NCI-H2227 (cell line): ENCODE data around the gene GLRX.

ENCODE experiments used
- DNase-seq: peaks from one replicate; lab custom pipeline; 2025; ENCODE audit not compliant: unreplicated experiment; lab: John Stamatoyannopoulos, UW

The GLRX gene

DNA sequence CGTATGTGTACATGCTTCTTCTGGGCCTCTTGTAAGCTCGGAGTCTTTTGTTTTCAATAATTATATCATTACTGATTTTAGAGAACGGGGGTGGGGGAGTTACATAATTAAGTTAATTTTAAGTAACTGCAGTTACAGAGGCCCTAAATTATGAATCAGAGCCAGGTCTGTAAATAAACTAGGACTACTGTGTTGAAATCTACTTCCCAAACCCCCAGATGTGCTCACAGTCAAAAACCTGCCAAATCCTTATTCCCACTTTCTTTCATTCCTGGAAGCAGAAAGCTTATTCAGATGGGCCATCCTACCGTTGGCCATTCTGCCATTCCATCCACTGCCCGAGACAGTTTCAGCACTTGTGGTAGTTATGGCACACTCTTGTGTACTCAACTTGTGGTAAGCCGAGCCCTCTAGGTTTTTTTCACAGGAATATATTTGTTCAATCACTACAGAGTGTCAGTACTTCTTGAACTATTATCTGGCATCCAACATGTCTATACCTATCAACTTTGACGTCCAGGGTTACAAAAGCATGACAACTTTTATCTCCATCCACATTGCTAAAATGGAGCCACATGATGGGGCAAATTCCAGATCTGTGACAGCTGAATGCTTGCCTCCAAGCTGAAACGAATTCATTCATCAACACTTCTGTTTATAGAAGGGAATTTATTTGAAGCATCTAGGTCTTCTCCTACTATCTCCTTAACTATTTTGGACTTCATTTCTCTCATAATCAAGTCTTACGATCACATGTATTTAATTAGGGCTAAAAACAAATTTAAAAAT lies 37.8 kb downstream of the GLRX start:
- DNase-seq, result no peak

- no peak for DNase-seq
These were observed 38.9 kb downstream of the GLRX start for GRCh38 chr5:95783661-95784060.

- DNase-seq, result no peak
These were observed 40.3 kb downstream of the GLRX start for GRCh38 chr5:95782181-95782580.

DNA sequence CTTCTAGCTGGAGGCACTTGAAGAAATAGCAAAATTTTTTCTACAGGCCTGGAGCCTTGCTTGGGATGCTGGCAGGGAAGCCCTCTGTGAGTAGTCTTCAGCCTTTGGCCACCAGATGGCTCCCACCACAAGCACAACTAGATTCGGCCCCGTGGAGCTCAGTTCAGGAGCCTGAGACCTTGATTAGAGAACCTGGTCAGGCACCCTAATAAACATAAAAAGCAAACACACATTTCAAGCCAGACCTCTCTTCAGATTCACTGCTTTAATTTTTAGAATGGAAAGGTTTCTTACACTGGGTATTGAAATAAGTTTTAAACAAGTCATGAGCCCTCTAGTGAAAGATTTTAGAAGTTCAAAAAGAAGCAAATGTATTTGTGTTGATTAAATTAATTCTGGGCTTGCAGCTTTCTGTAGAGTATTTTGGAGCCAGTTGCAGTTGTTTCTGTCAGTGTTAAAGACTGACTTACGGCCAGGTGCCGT lies 41.4 kb downstream of the GLRX start:
- peak; percentile 58 for DNase-seq

GRCh38 chr5:95780597-95780996 lies 41.9 kb downstream of the GLRX start:
- DNase-seq, result no peak

DNA sequence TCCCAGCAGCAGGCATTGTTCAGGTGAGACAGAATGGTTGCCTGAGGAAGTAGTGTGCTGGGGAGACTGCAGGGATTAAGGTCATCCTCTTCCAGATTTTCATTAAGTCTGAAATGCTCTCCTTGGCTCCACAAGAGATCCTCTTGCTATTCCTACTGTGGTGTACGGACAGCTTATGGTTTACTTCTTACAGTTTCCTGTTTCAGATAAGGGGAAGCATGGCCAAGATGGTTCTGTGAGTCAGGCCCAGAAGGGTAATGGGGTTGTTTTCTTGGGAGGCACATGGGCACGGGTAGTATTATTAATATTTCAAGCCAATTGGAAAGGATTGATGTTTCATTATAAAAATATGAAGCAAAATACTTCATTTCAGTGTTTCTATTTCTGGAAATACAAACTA lies 42.9 kb downstream of the GLRX start:
- no peak for DNase-seq

DNA sequence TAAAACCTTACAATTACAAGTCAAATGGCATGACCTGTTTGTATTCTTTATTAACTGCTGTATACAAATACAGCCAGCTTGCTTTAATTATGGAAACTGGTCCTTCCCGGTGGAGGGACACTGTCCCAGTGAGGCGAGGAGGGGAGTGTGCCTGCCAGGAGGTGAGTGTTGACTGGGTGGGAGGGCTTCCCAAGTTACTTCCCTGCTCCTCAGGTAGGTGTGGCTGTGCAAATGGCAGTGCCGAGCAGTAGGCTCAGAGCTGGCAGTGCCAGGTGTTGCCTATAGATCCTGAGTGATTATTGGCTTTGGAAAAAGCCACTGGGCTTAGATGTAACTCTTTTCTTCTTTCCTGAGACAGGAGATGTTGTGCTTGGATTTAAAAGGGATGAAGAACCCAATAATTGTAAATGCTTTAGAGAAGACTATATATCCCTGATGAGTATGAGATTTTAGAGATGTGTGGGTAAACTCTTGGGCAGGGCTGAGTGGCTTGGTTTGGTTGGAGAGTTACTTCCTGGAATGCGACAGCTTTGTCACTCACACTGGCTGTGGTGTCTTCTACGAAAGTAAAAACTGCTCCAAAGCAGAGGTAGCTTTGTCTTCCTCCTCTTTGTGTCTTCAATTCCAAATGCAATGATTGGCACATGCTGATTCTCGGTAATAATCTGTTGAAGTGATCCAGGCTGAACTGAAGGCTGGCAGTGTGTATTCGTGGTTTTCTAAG lies 43.7 kb downstream of the GLRX start:
- no peak for DNase-seq

- DNase-seq, result no peak
These were observed 45.1 kb downstream of the GLRX start for GRCh38 chr5:95777441-95777840.

DNA sequence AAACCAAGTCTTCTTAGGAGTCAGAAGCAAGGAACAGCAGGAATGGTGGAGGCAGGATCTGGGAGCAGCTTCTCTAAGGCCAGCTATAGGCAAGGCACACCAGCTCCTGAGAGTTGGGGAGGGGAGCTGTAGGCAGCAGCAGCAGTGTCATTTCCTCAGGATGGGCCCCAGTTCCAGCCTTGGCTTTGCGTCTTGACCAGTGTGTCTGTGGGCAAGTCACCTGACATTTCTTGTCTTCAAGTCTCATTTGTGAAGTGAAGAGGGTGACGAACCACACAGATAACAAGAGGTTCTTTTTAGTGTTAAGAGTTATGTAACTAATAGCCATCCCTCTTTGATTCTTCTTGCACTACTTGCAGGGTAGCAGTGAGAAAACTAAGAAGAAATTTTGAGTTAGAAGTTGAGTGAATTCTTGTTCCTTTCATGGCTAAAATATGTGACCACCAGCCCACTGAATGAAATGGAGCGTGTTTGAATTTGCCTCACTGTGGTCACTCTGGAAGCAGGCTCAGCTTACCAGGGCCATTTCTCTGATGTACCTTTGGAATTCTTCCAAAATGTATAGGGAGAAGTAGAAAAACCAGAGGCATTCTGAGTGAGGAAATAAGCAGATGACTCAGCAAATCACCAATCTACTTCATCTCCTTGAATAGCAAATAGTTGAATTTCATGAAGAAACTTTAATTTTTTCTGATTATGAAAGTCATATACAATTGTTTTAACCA lies 49.0 kb downstream of the GLRX start:
- DNase-seq, result no peak

GRCh38 chr5:95771892-95772291 lies 50.6 kb downstream of the GLRX start:
- no peak for DNase-seq

DNA sequence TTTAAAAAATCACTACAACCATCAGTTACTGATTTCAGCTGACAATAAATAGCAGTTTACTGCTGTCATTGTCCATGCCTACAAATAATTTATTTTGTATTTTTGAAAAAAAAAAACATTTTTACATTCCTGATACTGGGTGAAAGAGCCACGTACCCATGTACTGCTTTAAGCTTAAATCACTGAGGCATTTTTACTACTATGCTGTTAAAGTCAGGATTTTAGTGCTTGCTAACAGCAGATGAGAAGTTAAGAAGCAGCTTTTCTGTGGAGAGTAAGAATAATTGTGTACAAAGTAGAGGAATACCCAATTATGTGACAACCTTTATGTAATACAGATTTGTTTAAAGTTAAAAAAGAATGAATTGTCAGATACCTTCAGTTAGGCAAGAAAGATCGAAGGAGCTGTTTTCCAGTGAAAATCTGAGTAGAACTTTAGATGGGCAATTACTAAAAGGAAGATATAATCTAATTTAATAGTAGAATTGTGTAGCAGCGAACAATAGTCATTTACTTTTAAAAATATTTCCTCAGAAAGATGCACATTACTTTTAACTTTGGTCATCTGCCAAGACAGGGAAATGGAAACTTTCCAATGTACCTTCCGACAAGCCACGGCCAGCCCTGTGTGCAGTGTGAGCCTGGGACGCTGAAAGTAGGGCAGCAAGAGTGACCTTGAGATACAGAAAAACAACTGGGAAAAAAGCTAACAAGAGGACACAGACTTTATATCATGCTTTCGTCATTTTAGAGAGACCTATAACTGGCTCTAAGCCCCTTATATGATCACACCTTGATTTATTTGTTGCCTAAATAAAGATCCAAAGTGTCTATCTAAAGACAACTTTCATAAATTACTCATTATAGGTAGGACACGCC lies 51.5 kb downstream of the GLRX start:
- no peak for DNase-seq

- no peak for DNase-seq
These were observed 53.8 kb downstream of the GLRX start for GRCh38 chr5:95768731-95769130.

DNA sequence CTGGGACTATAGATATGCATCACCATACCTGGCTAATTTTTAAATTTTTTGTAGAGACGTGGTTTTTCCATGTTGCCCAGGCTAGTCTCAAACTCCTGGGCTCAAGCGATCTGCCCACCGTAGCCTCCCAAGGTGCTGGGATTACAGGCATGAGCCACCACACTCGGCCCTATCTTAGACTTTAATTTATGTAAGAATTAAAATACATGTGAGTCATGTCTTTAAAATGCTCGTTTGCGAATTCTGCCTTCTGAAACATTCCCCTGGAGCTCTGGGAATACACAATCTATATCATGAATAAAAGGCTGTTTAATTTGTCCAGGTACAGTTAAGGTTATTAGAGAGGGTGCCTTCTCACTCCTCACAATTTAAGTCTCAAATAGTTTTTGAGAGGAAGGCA lies 58.6 kb downstream of the GLRX start:
- DNase-seq, result no peak
